ENCODE results near the gene PRSS23. TPM values are rescaled to one million over a fixed set of nuclear protein-coding genes. Genes with fewer than 3 reads are reported as not detected.

The PRSS23 gene
- total RNA-seq, 4 donors from 2014 or later, result 13.0 to 29.1 (median 18.9) TPM

- no peaks in the 10 kb centered on the region for H3K27me3 ChIP-seq
- no peak overlapping the region for H3K27ac ChIP-seq
- peaks cover 10% of the 10 kb centered on the region for H3K4me1 ChIP-seq
- H3K4me3 ChIP-seq, result no peak overlapping the region
- DNase-seq (ENCODE audit: low spot score in 2 of 2), result no peak
- no peaks in the 10 kb centered on the region for H3K9me3 ChIP-seq
- no peaks in the 10 kb centered on the region for H3K36me3 ChIP-seq
- WGBS, result 58% methylated on average over 3 of the region's 3 CpGs
- TF ChIP-seq CTCF (IDR thresholded peaks at IDR 0.05) (no peak), POLR2A (IDR thresholded peaks at IDR 0.05) (no peak)
Measured at GRCh38 chr11:86795949-86796348, 4.4 kb upstream of the PRSS23 start.

GRCh38 chr11:86797133-86797532, 3.2 kb upstream of the PRSS23 start:
- 84% methylated on average over 9 of the region's 9 CpGs for WGBS
- TF ChIP-seq POLR2AphosphoS5 (IDR thresholded peaks at IDR 0.05), result no peak
- TF ChIP-seq CTCF (IDR thresholded peaks at IDR 0.05), result no peak
- no peak for TF ChIP-seq EP300 (IDR thresholded peaks at IDR 0.05)
- no peak for TF ChIP-seq POLR2A (IDR thresholded peaks at IDR 0.05)
- no peak overlapping the region for H3K4me3 ChIP-seq
- peaks cover 22% of the 10 kb centered on the region for H3K4me1 ChIP-seq
- no peak overlapping the region for H3K27ac ChIP-seq
- no peaks in the 10 kb centered on the region for H3K27me3 ChIP-seq
- DNase-seq (ENCODE audit: low spot score in 2 of 2), result no peak
- H3K36me3 ChIP-seq, result no peaks in the 10 kb centered on the region
- H3K9me3 ChIP-seq, result no peaks in the 10 kb centered on the region

- Histone ChIP-seq H3K36me3 (no peaks in the 10 kb centered on the region), H3K4me3 (no peak overlapping the region), H3K27me3 (no peaks in the 10 kb centered on the region), H3K27ac (no peak overlapping the region), H3K9me3 (no peaks in the 10 kb centered on the region), H3K4me1 (peaks cover 30% of the 10 kb centered on the region)
- TF ChIP-seq CTCF (IDR thresholded peaks at IDR 0.05) (no peak), POLR2AphosphoS5 (IDR thresholded peaks at IDR 0.05) (no peak), POLR2A (IDR thresholded peaks at IDR 0.05) (no peak), EP300 (IDR thresholded peaks at IDR 0.05) (no peak)
- no peak for DNase-seq (ENCODE audit: low spot score in 2 of 2)
- 79% methylated on average over 5 of the region's 5 CpGs for WGBS
Measured at GRCh38 chr11:86798988-86799387, 1.4 kb upstream of the PRSS23 start.

- Histone ChIP-seq H3K27me3 (no peaks in the 10 kb centered on the region), H3K27ac (peak overlapping the region; percentile 67), H3K4me3 (peak overlapping the region; percentile 66), H3K9me3 (no peaks in the 10 kb centered on the region), H3K36me3 (no peaks in the 10 kb centered on the region), H3K4me1 (peaks cover 30% of the 10 kb centered on the region)
- DNase-seq (ENCODE audit: low spot score in 2 of 2), result no peak
- 62% methylated on average over 9 of the region's 13 CpGs for WGBS
- no peak for TF ChIP-seq POLR2A (IDR thresholded peaks at IDR 0.05)
- TF ChIP-seq CTCF (IDR thresholded peaks at IDR 0.05), result no peak
- no peak for TF ChIP-seq POLR2AphosphoS5 (IDR thresholded peaks at IDR 0.05)
- TF ChIP-seq EP300 (IDR thresholded peaks at IDR 0.05), result no peak
Measured at GRCh38 chr11:86799680-86800075, 664 bp upstream of the PRSS23 start.

GRCh38 chr11:86800960-86801272, 574 bp downstream of the PRSS23 start:
- H3K27ac ChIP-seq, result peak overlapping the region; percentile 67
- WGBS, result 2% methylated on average over 9 of the region's 9 CpGs
- no peaks in the 10 kb centered on the region for H3K9me3 ChIP-seq
- H3K4me1 ChIP-seq, result peaks cover 40% of the 10 kb centered on the region
- DNase-seq (ENCODE audit: low spot score in 2 of 2), result no peak
- H3K36me3 ChIP-seq, result no peaks in the 10 kb centered on the region
- TF ChIP-seq EP300 (IDR thresholded peaks at IDR 0.05), result no peak
- no peak for TF ChIP-seq CTCF (IDR thresholded peaks at IDR 0.05)
- no peak for TF ChIP-seq POLR2AphosphoS5 (IDR thresholded peaks at IDR 0.05)
- TF ChIP-seq POLR2A (IDR thresholded peaks at IDR 0.05), result no peak
- H3K4me3 ChIP-seq, result peak overlapping the region; percentile 66
- no peaks in the 10 kb centered on the region for H3K27me3 ChIP-seq

Data from suprapubic skin (tissue), 4 donors.